ENCODE results near the gene MCIDAS. TPM values are rescaled to one million over a fixed set of nuclear protein-coding genes. Genes with fewer than 3 reads are reported as not detected.

Gene MCIDAS
- total and polyA plus RNA-seq, 2 donors (not counting 1 experiment from before 2014, with no cell fraction given): not detected

GRCh38 chr5:55218967-55219366, 8.1 kb downstream of the MCIDAS start:
- H3K36me3 ChIP-seq (replicated peaks in 1 of 2; ENCODE audit: control extremely low read depth in 1 of 2, control insufficient read depth in 1 of 2, extremely low read depth in 1 of 2, insufficient read depth in 2 of 2, low read length in 1 of 2): no peaks in the 10 kb centered on the region
- TF ChIP-seq, protein P1, sequence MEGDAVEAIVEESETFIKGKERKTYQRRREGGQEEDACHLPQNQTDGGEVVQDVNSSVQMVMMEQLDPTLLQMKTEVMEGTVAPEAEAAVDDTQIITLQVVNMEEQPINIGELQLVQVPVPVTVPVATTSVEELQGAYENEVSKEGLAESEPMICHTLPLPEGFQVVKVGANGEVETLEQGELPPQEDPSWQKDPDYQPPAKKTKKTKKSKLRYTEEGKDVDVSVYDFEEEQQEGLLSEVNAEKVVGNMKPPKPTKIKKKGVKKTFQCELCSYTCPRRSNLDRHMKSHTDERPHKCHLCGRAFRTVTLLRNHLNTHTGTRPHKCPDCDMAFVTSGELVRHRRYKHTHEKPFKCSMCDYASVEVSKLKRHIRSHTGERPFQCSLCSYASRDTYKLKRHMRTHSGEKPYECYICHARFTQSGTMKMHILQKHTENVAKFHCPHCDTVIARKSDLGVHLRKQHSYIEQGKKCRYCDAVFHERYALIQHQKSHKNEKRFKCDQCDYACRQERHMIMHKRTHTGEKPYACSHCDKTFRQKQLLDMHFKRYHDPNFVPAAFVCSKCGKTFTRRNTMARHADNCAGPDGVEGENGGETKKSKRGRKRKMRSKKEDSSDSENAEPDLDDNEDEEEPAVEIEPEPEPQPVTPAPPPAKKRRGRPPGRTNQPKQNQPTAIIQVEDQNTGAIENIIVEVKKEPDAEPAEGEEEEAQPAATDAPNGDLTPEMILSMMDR (IDR thresholded peaks at IDR 0.05): no peak
- no peak for TF ChIP-seq EZH2 (IDR thresholded peaks at IDR 0.05; ENCODE audit: borderline replicate concordance, insufficient read depth, low read depth, low read length, poor library complexity, severe bottlenecking)
- Mint-ChIP-seq H3K4me1 (peaks cover 28% of the 10 kb centered on the region), H3K27me3 (peaks cover 66% of the 10 kb centered on the region), H3K27ac (no peak overlapping the region), H3K4me3 (no peak overlapping the region), H3K9me3 (ENCODE audit: insufficient read depth) (no peaks in the 10 kb centered on the region)
- no peaks in the 10 kb centered on the region for H4K20me1 ChIP-seq (ENCODE audit: control insufficient read depth, insufficient read depth, low read length, poor library complexity, severe bottlenecking)
- H3K27ac ChIP-seq (ENCODE audit: low read length in 2 of 2): no peak overlapping the region
- H3K27me3 ChIP-seq (replicated peaks in 1 of 4; ENCODE audit: control extremely low read depth in 1 of 4, control insufficient read depth in 3 of 4, insufficient read depth in 4 of 4, low read length in 3 of 4): peaks cover 0 to 50% (median 39%) of the 10 kb centered on the region in 4 experiments
- no peak overlapping the region for H3K4me3 ChIP-seq (ENCODE audit: control extremely low read depth in 1 of 5, extremely low read depth in 1 of 5, insufficient read depth in 1 of 5, low read depth in 2 of 5, low read length in 4 of 5)
- H3K9me3 ChIP-seq (ENCODE audit: control extremely low read depth in 1 of 3, control insufficient read depth in 2 of 3, insufficient read depth in 1 of 3, low read length in 2 of 3): peaks cover 0 to 28% (median 0%) of the 10 kb centered on the region in 3 donors
- H3K79me2 ChIP-seq (ENCODE audit: control insufficient read depth, insufficient read depth, low read length): no peaks in the 10 kb centered on the region
- ChIA-PET CTCF (interaction anchor here (0.7 kb wide), 1 partner anchor 764 kb away, joined by 4 read pairs; no protein-coding TSS in a partner anchor), POLR2A (no interaction called here)
- intact Hi-C loops (cut with micrococcal nuclease): no loop called here
- ATAC-seq (ENCODE audit: low read depth): no peak
- H2AFZ ChIP-seq (ENCODE audit: insufficient read depth, low read depth, low read length, poor library complexity, severe bottlenecking): no peak overlapping the region
- H3K4me2 ChIP-seq (replicated peaks; ENCODE audit: low read depth, low read length, poor library complexity, severe bottlenecking): no peak overlapping the region
- H3K9ac ChIP-seq (ENCODE audit: low read length): no peak overlapping the region
- H3K4me1 ChIP-seq (ENCODE audit: control insufficient read depth in 2 of 2, insufficient read depth in 2 of 2, low read length in 2 of 2): peaks cover 28 to 34% of the 10 kb centered on the region in 2 donors
- DNase-seq: no peak
- WGBS (ENCODE audit: insufficient coverage): 100% methylated on average over 1 of the region's 4 CpGs

- WGBS (ENCODE audit: insufficient coverage): no CpG with 5 or more reads among the region's 2 CpGs
- no peaks in the 10 kb centered on the region for H3K4me1 Mint-ChIP-seq
- H3K27me3 Mint-ChIP-seq: peaks cover 18% of the 10 kb centered on the region
Observed at GRCh38 chr5:55211184-55211874, 15.8 kb downstream of the MCIDAS start.

More at GRCh38 chr5:55211184-55211874, 15.8 kb downstream of the MCIDAS start:
- POLR2A ChIA-PET: no interaction called here
- no peaks in the 10 kb centered on the region for H3K36me3 ChIP-seq (replicated peaks in 1 of 2; ENCODE audit: control extremely low read depth in 1 of 2, control insufficient read depth in 1 of 2, extremely low read depth in 1 of 2, insufficient read depth in 2 of 2, low read length in 1 of 2)
- H3K4me3 Mint-ChIP-seq: no peak overlapping the region
- no peak overlapping the region for H3K4me3 ChIP-seq (ENCODE audit: control extremely low read depth in 1 of 5, extremely low read depth in 1 of 5, insufficient read depth in 1 of 5, low read depth in 2 of 5, low read length in 4 of 5)
- DNase-seq: no peak
- intact Hi-C loops (cut with micrococcal nuclease): no loop called here
- no peaks in the 10 kb centered on the region for H3K79me2 ChIP-seq (ENCODE audit: control insufficient read depth, insufficient read depth, low read length)
- H2AFZ ChIP-seq (ENCODE audit: insufficient read depth, low read depth, low read length, poor library complexity, severe bottlenecking): no peak overlapping the region
- H3K27me3 ChIP-seq (replicated peaks in 1 of 4; ENCODE audit: control extremely low read depth in 1 of 4, control insufficient read depth in 3 of 4, insufficient read depth in 4 of 4, low read length in 3 of 4): peaks cover 0 to 5% (median 4%) of the 10 kb centered on the region in 4 experiments
- H3K9me3 Mint-ChIP-seq (ENCODE audit: insufficient read depth): no peaks in the 10 kb centered on the region
- H3K27ac ChIP-seq (ENCODE audit: low read length in 2 of 2): no peak overlapping the region
- H3K27ac Mint-ChIP-seq: no peak overlapping the region
- no peak for ATAC-seq (ENCODE audit: low read depth)
- H3K9ac ChIP-seq (ENCODE audit: low read length): no peak overlapping the region
- peaks cover 0 to 4% (median 0%) of the 10 kb centered on the region in 3 donors for H3K9me3 ChIP-seq (ENCODE audit: control extremely low read depth in 1 of 3, control insufficient read depth in 2 of 3, insufficient read depth in 1 of 3, low read length in 2 of 3)
- H3K4me1 ChIP-seq (ENCODE audit: control insufficient read depth in 2 of 2, insufficient read depth in 2 of 2, low read length in 2 of 2): no peaks in the 10 kb centered on the region
- TF ChIP-seq, protein P1 (IDR thresholded peaks at IDR 0.05): no peak
- TF ChIP-seq EZH2 (IDR thresholded peaks at IDR 0.05; ENCODE audit: borderline replicate concordance, insufficient read depth, low read depth, low read length, poor library complexity, severe bottlenecking): no peak
- no peaks in the 10 kb centered on the region for H4K20me1 ChIP-seq (ENCODE audit: control insufficient read depth, insufficient read depth, low read length, poor library complexity, severe bottlenecking)
- no peak overlapping the region for H3K4me2 ChIP-seq (replicated peaks; ENCODE audit: low read depth, low read length, poor library complexity, severe bottlenecking)
- CTCF ChIA-PET: no interaction called here

All from B cell (primary cell).